ENCODE data around the gene ROR2.
"Not testable (repeated sequence)": the region's sequence is repeated elsewhere in the genome, so short reads cannot be mapped to it uniquely, and the experiment has no call there.

The ROR2 gene

GRCh38 chr9:91547081-91547480 is 402.9 kb downstream of the ROR2 start:
- no peak for TF ChIP-seq RARB (CRISPR knock-in tag; IDR thresholded peaks at IDR 0.05)
- TF ChIP-seq CSDC2 (CRISPR knock-in tag; IDR thresholded peaks at IDR 0.05) = no peak
- no peak for TF ChIP-seq ZNF565 (CRISPR knock-in tag; conservative IDR thresholded peaks at IDR 0.05; ENCODE audit: low read depth)
- no peak for TF ChIP-seq ZFP3 (CRISPR knock-in tag; IDR thresholded peaks at IDR 0.05)
- TF ChIP-seq TOX (CRISPR knock-in tag; IDR thresholded peaks at IDR 0.05; ENCODE audit: borderline replicate concordance) = no peak
- TF ChIP-seq SNAI2 (CRISPR knock-in tag; IDR thresholded peaks at IDR 0.05) = no peak
- no peak for ATAC-seq

GRCh38 chr9:91546574-91546973 is 403.5 kb downstream of the ROR2 start:
- ATAC-seq = no peak
- TF ChIP-seq SNAI2 (CRISPR knock-in tag; IDR thresholded peaks at IDR 0.05) (no peak), ARNTL (CRISPR knock-in tag; IDR thresholded peaks at IDR 0.05; ENCODE audit: borderline replicate concordance, low read depth) (no peak), RARB (CRISPR knock-in tag; IDR thresholded peaks at IDR 0.05) (no peak), GLIS3 (CRISPR knock-in tag; IDR thresholded peaks at IDR 0.05) (no peak)

- ATAC-seq = no peak
- TF ChIP-seq PPARA (CRISPR knock-in tag; IDR thresholded peaks at IDR 0.05; ENCODE audit: borderline replicate concordance) (no peak), SNAI2 (CRISPR knock-in tag; IDR thresholded peaks at IDR 0.05) (no peak), TOX (CRISPR knock-in tag; IDR thresholded peaks at IDR 0.05; ENCODE audit: borderline replicate concordance) (no peak), ISL1 (CRISPR knock-in tag; IDR thresholded peaks at IDR 0.05) (no peak), ZNF8 (CRISPR knock-in tag; IDR thresholded peaks at IDR 0.05) (no peak), CSRNP3 (CRISPR knock-in tag; IDR thresholded peaks at IDR 0.05) (no peak), PATZ1 (CRISPR knock-in tag; IDR thresholded peaks at IDR 0.05; ENCODE audit: borderline replicate concordance) (no peak), ZFP30 (CRISPR knock-in tag; IDR thresholded peaks at IDR 0.05) (no peak), OSR1 (CRISPR knock-in tag; IDR thresholded peaks at IDR 0.05) (no peak), TCF4 (CRISPR knock-in tag; IDR thresholded peaks at IDR 0.05; ENCODE audit: borderline replicate concordance) (no peak), CSDC2 (CRISPR knock-in tag; IDR thresholded peaks at IDR 0.05) (no peak), CREB5 (CRISPR knock-in tag; IDR thresholded peaks at IDR 0.05; ENCODE audit: low read depth) (no peak), POU6F1 (CRISPR knock-in tag; IDR thresholded peaks at IDR 0.05; ENCODE audit: borderline replicate concordance, low read depth) (no peak), ZFP3 (CRISPR knock-in tag; IDR thresholded peaks at IDR 0.05) (no peak), GLIS3 (CRISPR knock-in tag; IDR thresholded peaks at IDR 0.05) (no peak), ZC3H10 (CRISPR knock-in tag; IDR thresholded peaks at IDR 0.05) (no peak), BACH2 (CRISPR knock-in tag; IDR thresholded peaks at IDR 0.05; ENCODE audit: borderline replicate concordance) (no peak), ARNTL (CRISPR knock-in tag; IDR thresholded peaks at IDR 0.05; ENCODE audit: borderline replicate concordance, low read depth) (no peak), TSHZ2 (CRISPR knock-in tag; IDR thresholded peaks at IDR 0.05) (no peak), ZNF70 (CRISPR knock-in tag; IDR thresholded peaks at IDR 0.05) (no peak)
These were observed 408.3 kb downstream of the ROR2 start for GRCh38 chr9:91541734-91542133.

GRCh38 chr9:91540506-91540905 is 409.5 kb downstream of the ROR2 start:
- not testable (repeated sequence) for ATAC-seq

All from SK-N-SH treated with all-trans-retinoic acid at 6 μM for 48 hours (cell line).